Breast epithelium (tissue), 3 donors: Measurements from ENCODE around the gene ARPC2.

ENCODE experiments used
- POLR2AphosphoS5 ChIP-seq, 3 donors: sonication (generic); formaldehyde crosslinking; IDR thresholded peaks; one replicate each; pipeline ENCODE4 v1.6.1; 2017; ENCODE audit warnings: antibody characterized with exemption in 3 of 3
- TF ChIP-seq, protein P1 (sequence below), 3 donors: fragments of 450-650 bp; IDR thresholded peaks; one replicate each; pipeline ENCODE4 v1.5.1; 2016 to 2017; ENCODE audit warnings: antibody characterized with exemption in 3 of 3, mild to moderate bottlenecking in 3 of 3, moderate library complexity in 3 of 3

- TF ChIP-seq, protein P1, sequence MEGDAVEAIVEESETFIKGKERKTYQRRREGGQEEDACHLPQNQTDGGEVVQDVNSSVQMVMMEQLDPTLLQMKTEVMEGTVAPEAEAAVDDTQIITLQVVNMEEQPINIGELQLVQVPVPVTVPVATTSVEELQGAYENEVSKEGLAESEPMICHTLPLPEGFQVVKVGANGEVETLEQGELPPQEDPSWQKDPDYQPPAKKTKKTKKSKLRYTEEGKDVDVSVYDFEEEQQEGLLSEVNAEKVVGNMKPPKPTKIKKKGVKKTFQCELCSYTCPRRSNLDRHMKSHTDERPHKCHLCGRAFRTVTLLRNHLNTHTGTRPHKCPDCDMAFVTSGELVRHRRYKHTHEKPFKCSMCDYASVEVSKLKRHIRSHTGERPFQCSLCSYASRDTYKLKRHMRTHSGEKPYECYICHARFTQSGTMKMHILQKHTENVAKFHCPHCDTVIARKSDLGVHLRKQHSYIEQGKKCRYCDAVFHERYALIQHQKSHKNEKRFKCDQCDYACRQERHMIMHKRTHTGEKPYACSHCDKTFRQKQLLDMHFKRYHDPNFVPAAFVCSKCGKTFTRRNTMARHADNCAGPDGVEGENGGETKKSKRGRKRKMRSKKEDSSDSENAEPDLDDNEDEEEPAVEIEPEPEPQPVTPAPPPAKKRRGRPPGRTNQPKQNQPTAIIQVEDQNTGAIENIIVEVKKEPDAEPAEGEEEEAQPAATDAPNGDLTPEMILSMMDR (IDR thresholded peaks at IDR 0.05), result no peak
- TF ChIP-seq POLR2AphosphoS5 (IDR thresholded peaks at IDR 0.05), result no peak
Observed at GRCh38 chr2:218238887-218239286, 21.9 kb downstream of the ARPC2 start.
